ENCODE data around the gene TP53I11. TPM values are rescaled to one million over a fixed set of nuclear protein-coding genes. Genes with fewer than 3 reads are reported as not detected.

The TP53I11 gene
- total RNA-seq, 1 donor from 2014 or later = 110 TPM

GRCh38 chr11:44993971-44994704 is 43.5 kb upstream of the TP53I11 start:
- no peak for TF ChIP-seq CTCF (IDR thresholded peaks at IDR 0.05)
- peaks cover 6% of the 10 kb centered on the region for H3K4me1 ChIP-seq
- H3K4me3 ChIP-seq = no peak overlapping the region
- intact Hi-C loops (cut with DNase I) = no loop called here
- H3K27ac ChIP-seq = no peak overlapping the region
- DNase-seq (no peak), ATAC-seq (no peak)
- H3K36me3 ChIP-seq = no peaks in the 10 kb centered on the region
- no peaks in the 10 kb centered on the region for H3K9me3 ChIP-seq
- no peaks in the 10 kb centered on the region for H3K27me3 ChIP-seq

- Histone ChIP-seq H3K27me3 (no peaks in the 10 kb centered on the region), H3K9me3 (no peaks in the 10 kb centered on the region), H3K4me1 (peaks cover 6% of the 10 kb centered on the region), H3K36me3 (no peaks in the 10 kb centered on the region), H3K4me3 (no peak overlapping the region), H3K27ac (no peak overlapping the region)
- intact Hi-C loops (cut with DNase I) = no loop called here
- ATAC-seq (no peak), DNase-seq (no peak)
- no peak for TF ChIP-seq CTCF (IDR thresholded peaks at IDR 0.05)
Observed at GRCh38 chr11:44992774-44993173, 42.1 kb upstream of the TP53I11 start.

- Histone ChIP-seq H3K9me3 (no peaks in the 10 kb centered on the region), H3K4me1 (peaks cover 6% of the 10 kb centered on the region), H3K4me3 (no peak overlapping the region), H3K27me3 (no peaks in the 10 kb centered on the region), H3K27ac (no peak overlapping the region), H3K36me3 (no peaks in the 10 kb centered on the region)
- intact Hi-C loops (cut with DNase I) = no loop called here
- TF ChIP-seq CTCF (IDR thresholded peaks at IDR 0.05) = no peak
- peak; percentile 23 for ATAC-seq
- DNase-seq = no peak
Observed at GRCh38 chr11:44992181-44992582, 41.5 kb upstream of the TP53I11 start.

- ATAC-seq (no peak), DNase-seq (no peak)
- no peak for TF ChIP-seq CTCF (IDR thresholded peaks at IDR 0.05)
- no peaks in the 10 kb centered on the region for H3K27me3 ChIP-seq
- H3K36me3 ChIP-seq = no peaks in the 10 kb centered on the region
- H3K4me1 ChIP-seq = peaks cover 6% of the 10 kb centered on the region
- no peak overlapping the region for H3K27ac ChIP-seq
- intact Hi-C loops (cut with DNase I) = no loop called here
- no peak overlapping the region for H3K4me3 ChIP-seq
- no peaks in the 10 kb centered on the region for H3K9me3 ChIP-seq
Observed at GRCh38 chr11:44990665-44991064, 40.0 kb upstream of the TP53I11 start.

GRCh38 chr11:44989831-44990566 is 39.3 kb upstream of the TP53I11 start:
- DNase-seq (no peak), ATAC-seq (no peak)
- no peaks in the 10 kb centered on the region for H3K9me3 ChIP-seq
- no peak overlapping the region for H3K4me3 ChIP-seq
- peaks cover 6% of the 10 kb centered on the region for H3K4me1 ChIP-seq
- intact Hi-C loops (cut with DNase I) = no loop called here
- no peak for TF ChIP-seq CTCF (IDR thresholded peaks at IDR 0.05)
- no peaks in the 10 kb centered on the region for H3K36me3 ChIP-seq
- H3K27ac ChIP-seq = no peak overlapping the region
- no peaks in the 10 kb centered on the region for H3K27me3 ChIP-seq
